Karpas-422 (cell line): ENCODE measurements around the gene XRN1. TPM values are rescaled to one million over a fixed set of nuclear protein-coding genes. Genes with fewer than 3 reads are reported as not detected.
A peak's percentile ranks its signal among the peaks of the same experiment; 100 is the strongest.
"Not testable (repeated sequence)": the region's sequence is repeated elsewhere in the genome, so short reads cannot be mapped to it uniquely, and the experiment has no call there.

Source experiments
- DNase-seq: peaks from one replicate; pipeline ENCODE4 v3.0.0-alpha.2; 2015
- H2AFZ ChIP-seq: fragments of 200-600 bp; sonication (generic); 2 replicates; pipeline ENCODE4 v1.6.1; 2014; ENCODE audit warnings: antibody characterized with exemption, low read length, mixed read lengths
- H3K27ac ChIP-seq: fragments of 200-600 bp; sonication (generic); 2 replicates; pipeline ENCODE4 v1.5.1; 2014; ENCODE audit warnings: mild to moderate bottlenecking, low read length, moderate library complexity
- H3K27me3 ChIP-seq: fragments of 200-600 bp; sonication (generic); 2 replicates; pipeline ENCODE4 v1.6.1; 2014; ENCODE audit warnings: low read length, mixed read lengths
- H3K36me3 ChIP-seq: fragments of 200-600 bp; sonication (generic); 2 replicates; pipeline ENCODE4 v1.6.1; 2014; ENCODE audit warnings: low read length, mixed read lengths; ENCODE audit not compliant: insufficient read depth
- H3K4me1 ChIP-seq: fragments of 200-600 bp; sonication (generic); 2 replicates; pipeline ENCODE4 v1.6.1; 2014; ENCODE audit warnings: mild to moderate bottlenecking, low read length, mixed read lengths
- H3K4me2 ChIP-seq: fragments of 200-600 bp; sonication (generic); 2 replicates; pipeline ENCODE4 v1.6.1; 2014; ENCODE audit warnings: low read length, low read depth, mild to moderate bottlenecking; ENCODE audit not compliant: poor library complexity, severe bottlenecking
- H3K4me3 ChIP-seq: fragments of 200-600 bp; sonication (generic); 2 replicates; pipeline ENCODE4 v1.5.1; 2014; ENCODE audit warnings: mild to moderate bottlenecking, antibody characterized with exemption, low read length, mixed read lengths
- H3K79me2 ChIP-seq: fragments of 200-600 bp; sonication (generic); 2 replicates; pipeline ENCODE4 v1.6.1; 2014; ENCODE audit warnings: mild to moderate bottlenecking, low read length, mixed read lengths
- H3K9ac ChIP-seq: fragments of 200-600 bp; sonication (generic); 2 replicates; pipeline ENCODE4 v1.6.0; 2014; ENCODE audit warnings: low read length
- H3K9me2 ChIP-seq: fragments of 200-600 bp; sonication (generic), shearing (Covaris generic); replicated peaks from 2 replicates; pipeline ENCODE4 v1.6.0; 2014; ENCODE audit warnings: mild to moderate bottlenecking, low read length, moderate library complexity; ENCODE audit not compliant: insufficient read depth
- H3K9me3 ChIP-seq: fragments of 300-700, 200-600 bp; sonication (generic); 2 replicates; pipeline ENCODE4 v1.6.1; 2014; ENCODE audit warnings: low read length, mixed read lengths
- H4K20me1 ChIP-seq: fragments of 200-600 bp; sonication (generic); 2 replicates; pipeline ENCODE4 v1.6.1; 2014; ENCODE audit warnings: mild to moderate bottlenecking, antibody characterized with exemption, low read length, low read depth; ENCODE audit not compliant: insufficient read depth
- total RNA-seq: library from RNA; depleted of rRNA; stranded (reverse); fragments of >200 nt; shearing (Covaris generic); gene quantifications from 2 replicates; pipeline ENCODE4 v1.2.3, GENCODE V29; 2014; ENCODE audit warnings: low replicate concordance

Gene XRN1
- total RNA-seq, 1 experiment from 2014 or later = 62.2 TPM

DNA sequence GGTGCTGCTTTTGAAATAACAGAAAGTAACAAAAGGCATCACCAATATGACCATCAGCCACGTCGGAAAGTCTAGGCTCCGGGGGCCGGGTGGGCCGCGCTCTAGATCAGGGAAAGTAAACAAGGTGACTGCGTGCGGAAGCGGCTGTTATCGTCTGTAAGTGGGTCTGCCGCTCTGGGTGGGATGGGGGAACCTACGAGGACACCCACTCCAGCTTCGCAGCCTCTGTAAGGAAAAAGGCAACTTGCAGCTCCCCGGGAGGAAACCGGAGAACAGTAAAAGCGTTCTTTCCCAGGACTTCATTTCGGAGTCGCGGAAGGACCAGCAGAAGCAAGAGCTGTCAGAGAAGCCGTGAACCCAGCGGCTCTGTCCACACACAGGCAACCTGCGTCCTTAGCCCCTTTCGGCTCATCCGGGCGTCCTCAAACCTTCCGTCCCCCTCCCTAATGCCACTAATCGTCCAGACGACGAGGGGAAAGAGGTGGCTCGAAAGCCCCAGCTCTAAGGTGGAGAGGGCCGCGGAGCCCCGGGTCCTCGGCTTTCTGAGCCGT is 461 bp downstream of the XRN1 start:
- DNase-seq = peak; percentile 70
- peak overlapping the region; percentile 54 for H3K27ac ChIP-seq
- no peaks in the 10 kb centered on the region for H3K9me2 ChIP-seq
- peak overlapping the region; percentile 82 for H3K4me2 ChIP-seq
- H3K79me2 ChIP-seq = peaks cover 59% of the 10 kb centered on the region
- no peaks in the 10 kb centered on the region for H3K27me3 ChIP-seq
- H3K36me3 ChIP-seq = peaks cover 11% of the 10 kb centered on the region; the same call in 1 of the 2 replicates
- H3K4me1 ChIP-seq = peaks cover 29% of the 10 kb centered on the region
- peak overlapping the region; percentile 94 for H3K4me3 ChIP-seq
- H2AFZ ChIP-seq = peak overlapping the region; percentile 60; the same call in 1 of the 2 replicates
- no peaks in the 10 kb centered on the region for H3K9me3 ChIP-seq
- no peaks in the 10 kb centered on the region for H4K20me1 ChIP-seq
- peak overlapping the region; percentile 91 for H3K9ac ChIP-seq

DNA sequence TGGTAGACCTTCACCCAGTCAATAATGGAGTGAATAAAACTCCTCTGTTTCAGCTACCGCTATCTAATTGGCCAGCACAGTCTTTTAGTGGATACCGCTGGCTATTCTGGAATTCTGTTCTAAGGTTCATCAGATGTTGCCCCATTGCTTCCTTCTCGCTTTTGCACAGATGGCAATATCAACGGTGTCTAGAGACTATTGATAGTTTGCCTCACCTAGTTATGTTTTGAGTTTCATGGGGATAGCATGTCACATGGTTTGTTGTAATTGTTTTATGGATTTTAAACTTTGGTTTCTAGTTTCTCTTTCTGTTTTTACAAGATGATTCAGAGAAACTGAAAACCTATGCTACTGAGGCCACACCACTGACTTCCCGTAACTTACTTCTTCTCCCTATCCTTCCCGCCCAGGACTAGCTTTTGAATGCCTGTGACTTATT is 2.0 kb downstream of the XRN1 start:
- peaks cover 73% of the 10 kb centered on the region for H3K79me2 ChIP-seq
- H3K27me3 ChIP-seq = no peaks in the 10 kb centered on the region
- H3K4me3 ChIP-seq = peak overlapping the region; percentile 94
- no peak overlapping the region for H2AFZ ChIP-seq
- H3K4me2 ChIP-seq = peak overlapping the region; percentile 82
- peaks cover 29% of the 10 kb centered on the region for H3K4me1 ChIP-seq
- no peaks in the 10 kb centered on the region for H3K9me3 ChIP-seq
- no peaks in the 10 kb centered on the region for H4K20me1 ChIP-seq
- peaks cover 5% of the 10 kb centered on the region; the same call in 1 of the 2 replicates for H3K36me3 ChIP-seq
- peak overlapping the region; percentile 91 for H3K9ac ChIP-seq
- peak overlapping the region; percentile 54 for H3K27ac ChIP-seq
- H3K9me2 ChIP-seq = no peaks in the 10 kb centered on the region
- peak; percentile 48 for DNase-seq

DNA sequence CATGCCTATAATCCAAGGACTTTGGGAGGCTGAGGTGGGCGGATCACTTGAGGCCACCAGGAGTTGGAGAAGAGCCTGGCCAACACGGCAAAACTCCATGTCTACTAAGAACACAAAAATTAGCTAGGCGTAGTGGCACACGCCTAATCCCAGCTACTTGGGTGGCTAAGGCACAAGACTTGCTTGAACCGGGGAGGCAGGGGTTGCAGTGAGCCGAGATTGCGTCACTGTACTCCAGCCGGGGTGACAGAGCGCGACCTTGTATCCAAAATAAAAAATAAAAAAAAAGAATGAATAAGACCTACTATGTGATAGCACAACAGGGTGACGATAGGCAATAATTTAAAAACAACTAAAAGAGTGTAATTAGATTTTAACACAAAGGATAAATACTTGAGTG is 3.5 kb downstream of the XRN1 start:
- Histone ChIP-seq H3K27ac (no peak overlapping the region), H2AFZ (no peak overlapping the region), H3K79me2 (peaks cover 87% of the 10 kb centered on the region), H3K27me3 (no peaks in the 10 kb centered on the region), H3K9me2 (no peaks in the 10 kb centered on the region), H3K4me3 (no peak overlapping the region), H4K20me1 (no peaks in the 10 kb centered on the region), H3K4me2 (peak overlapping the region; percentile 82), H3K36me3 (peaks cover 5% of the 10 kb centered on the region; the same call in 1 of the 2 replicates), H3K4me1 (peaks cover 29% of the 10 kb centered on the region), H3K9me3 (no peaks in the 10 kb centered on the region), H3K9ac (no peak overlapping the region)
- no peak for DNase-seq

DNA sequence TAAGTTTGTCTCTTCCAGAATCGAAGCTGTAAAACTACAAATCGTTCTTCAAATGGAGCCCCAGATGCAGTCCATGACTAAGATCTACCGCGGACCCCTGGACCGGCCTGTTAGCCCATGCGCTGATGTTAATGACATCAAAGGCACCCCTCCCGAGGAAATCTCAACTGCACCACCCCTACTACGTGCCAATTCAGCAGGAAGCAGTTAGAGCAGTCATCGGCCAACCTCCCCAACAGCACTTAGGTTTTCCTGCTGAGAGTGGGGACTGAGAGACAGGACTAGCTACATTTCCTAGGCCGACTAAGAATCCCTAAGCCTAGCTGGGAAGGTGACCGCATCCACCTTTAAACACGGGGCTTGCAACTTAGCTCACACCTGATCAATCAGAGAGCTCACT is 4.8 kb downstream of the XRN1 start:
- H3K4me3 ChIP-seq, H3K9me2 ChIP-seq, H3K27ac ChIP-seq, DNase-seq, H3K4me2 ChIP-seq, H3K27me3 ChIP-seq, H3K9me3 ChIP-seq, H3K36me3 ChIP-seq, H3K9ac ChIP-seq, H2AFZ ChIP-seq, H4K20me1 ChIP-seq: not testable (repeated sequence)
- peaks cover 93% of the 10 kb centered on the region for H3K79me2 ChIP-seq
- peaks cover 21% of the 10 kb centered on the region for H3K4me1 ChIP-seq

DNA sequence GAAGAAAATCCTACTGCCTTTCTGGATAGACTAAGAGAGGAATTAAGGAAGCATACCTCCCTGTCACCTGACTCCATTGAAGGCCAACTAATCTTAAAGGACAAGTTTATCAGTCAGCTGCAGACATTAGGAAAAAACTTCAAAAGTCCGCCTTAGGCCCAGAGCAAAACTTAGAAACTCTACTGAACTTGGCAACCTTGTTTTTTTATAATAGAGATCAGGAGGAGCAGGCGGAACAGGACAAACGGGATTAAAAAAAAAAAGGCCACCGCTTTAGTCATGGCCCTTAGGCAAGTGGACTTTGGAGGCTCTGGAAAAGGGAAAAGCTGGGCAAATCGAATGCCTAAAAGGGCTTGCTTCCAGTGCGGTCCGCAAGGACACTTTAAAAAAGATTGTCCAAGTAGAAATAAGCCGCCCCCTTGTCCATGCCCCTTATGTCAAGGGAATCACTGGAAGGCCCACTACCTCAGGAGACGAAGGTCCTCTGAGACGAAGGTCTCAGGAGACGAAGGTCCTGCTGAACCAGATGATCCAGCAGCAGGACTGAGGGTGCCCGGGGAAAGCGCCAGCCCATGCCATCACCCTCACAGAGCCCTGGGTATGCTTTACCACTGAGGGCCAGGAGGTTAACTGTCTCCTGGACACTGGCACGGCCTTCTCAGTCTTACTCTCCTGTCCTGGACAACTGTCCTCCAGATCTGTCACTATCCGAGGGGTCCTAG is 8.2 kb downstream of the XRN1 start:
- peaks cover 94% of the 10 kb centered on the region for H3K79me2 ChIP-seq
- H3K27me3 ChIP-seq, H3K27ac ChIP-seq, H3K4me3 ChIP-seq, H3K9me2 ChIP-seq, H3K36me3 ChIP-seq, H3K4me1 ChIP-seq, H3K4me2 ChIP-seq, H4K20me1 ChIP-seq, H3K9ac ChIP-seq, H3K9me3 ChIP-seq, H2AFZ ChIP-seq, DNase-seq: not testable (repeated sequence)

DNA sequence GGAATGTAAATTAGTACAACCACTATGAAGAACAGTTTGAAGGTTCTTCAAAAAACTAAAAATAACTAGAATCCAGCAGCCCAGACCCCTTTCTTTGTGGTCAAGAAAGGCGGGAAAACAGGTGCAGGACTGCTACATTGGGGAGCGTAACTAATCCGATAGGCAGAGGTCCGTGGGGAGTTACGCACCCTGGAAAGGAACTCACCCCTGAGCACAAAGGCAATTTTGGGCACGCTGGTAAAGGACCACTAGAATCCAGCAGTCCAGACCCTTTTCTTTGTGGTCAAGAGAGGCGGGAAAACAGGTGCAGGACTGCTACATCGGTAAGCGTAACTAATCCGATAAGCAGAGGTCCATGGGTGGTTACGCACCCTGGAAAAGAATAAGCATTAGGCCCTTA is 9.7 kb downstream of the XRN1 start:
- H3K27me3 ChIP-seq, H2AFZ ChIP-seq, H3K9ac ChIP-seq, DNase-seq, H3K27ac ChIP-seq, H3K4me2 ChIP-seq, H3K4me1 ChIP-seq, H3K4me3 ChIP-seq, H3K9me3 ChIP-seq, H3K36me3 ChIP-seq, H4K20me1 ChIP-seq, H3K9me2 ChIP-seq: not testable (repeated sequence)
- H3K79me2 ChIP-seq = peaks cover 94% of the 10 kb centered on the region

DNA sequence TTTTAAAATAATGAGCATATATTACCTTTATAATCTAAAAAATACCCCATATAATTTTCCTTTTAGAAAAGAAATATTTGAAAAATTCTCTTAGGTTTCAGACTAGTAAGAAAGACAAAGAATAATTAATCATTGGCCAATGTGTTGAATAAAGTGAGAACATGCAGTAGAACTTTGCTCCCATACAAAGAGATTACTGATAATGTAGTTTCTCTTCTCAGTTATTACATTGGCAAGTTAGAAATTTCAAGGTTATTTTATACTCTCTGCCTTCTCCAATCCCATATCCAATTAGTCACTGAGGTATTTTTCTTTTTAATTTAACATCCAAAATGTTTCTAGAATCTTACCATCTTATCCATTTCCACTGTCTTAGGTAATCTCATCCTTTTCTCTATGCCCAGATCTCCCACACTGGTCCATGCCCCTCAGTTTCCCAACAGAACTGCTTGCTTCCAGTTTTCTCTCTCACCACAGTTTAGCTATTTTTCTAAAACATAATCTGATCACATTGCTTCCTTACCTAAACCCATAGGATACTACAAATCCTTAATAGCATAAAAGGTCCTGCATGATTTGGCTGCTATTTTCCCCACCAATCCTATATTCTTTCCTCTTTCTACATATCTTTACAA is 10.8 kb downstream of the XRN1 start:
- Histone ChIP-seq H3K4me2 (no peak overlapping the region), H3K9me2 (no peaks in the 10 kb centered on the region), H3K27ac (no peak overlapping the region), H3K79me2 (peaks cover 96% of the 10 kb centered on the region), H3K9me3 (no peaks in the 10 kb centered on the region; the same call in 1 of the 2 replicates), H3K36me3 (peaks cover 10% of the 10 kb centered on the region), H3K4me3 (no peak overlapping the region), H3K4me1 (no peaks in the 10 kb centered on the region), H3K27me3 (no peaks in the 10 kb centered on the region), H4K20me1 (no peaks in the 10 kb centered on the region), H3K9ac (no peak overlapping the region), H2AFZ (no peak overlapping the region)
- DNase-seq = no peak

DNA sequence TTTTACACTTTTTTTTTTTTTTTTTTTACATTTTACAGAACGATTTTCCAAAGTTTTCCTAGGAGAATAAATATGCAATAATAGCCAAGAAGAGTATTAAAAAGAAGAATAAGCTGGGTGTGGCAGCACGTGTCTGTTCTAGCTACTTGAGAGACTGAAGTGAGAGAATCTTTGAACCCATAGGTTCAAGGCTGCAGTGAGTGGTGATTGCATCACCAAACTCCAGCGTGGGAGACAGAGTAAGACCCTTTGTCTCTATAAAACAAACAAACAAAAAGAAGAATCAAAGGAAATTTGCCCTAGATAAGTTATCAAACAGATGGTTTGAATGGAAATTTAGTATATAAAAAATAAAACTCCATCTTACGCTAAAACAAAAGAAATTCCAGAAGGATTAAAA is 13.3 kb downstream of the XRN1 start:
- H3K9me2 ChIP-seq = no peaks in the 10 kb centered on the region
- H3K4me1 ChIP-seq = no peaks in the 10 kb centered on the region
- no peaks in the 10 kb centered on the region for H3K27me3 ChIP-seq
- no peak for DNase-seq
- H3K4me3 ChIP-seq = no peak overlapping the region
- peaks cover 23% of the 10 kb centered on the region for H3K36me3 ChIP-seq
- H3K79me2 ChIP-seq = peaks cover 81% of the 10 kb centered on the region
- no peaks in the 10 kb centered on the region; the same call in 1 of the 2 replicates for H3K9me3 ChIP-seq
- H3K27ac ChIP-seq = no peak overlapping the region
- no peak overlapping the region for H2AFZ ChIP-seq
- no peak overlapping the region for H3K4me2 ChIP-seq
- H3K9ac ChIP-seq = no peak overlapping the region
- no peaks in the 10 kb centered on the region for H4K20me1 ChIP-seq
